Measurements from ENCODE around the gene TECTA. TPM values are rescaled to one million over a fixed set of nuclear protein-coding genes. Genes with fewer than 3 reads are reported as not detected.

Gene TECTA
- total RNA-seq, 1 donor from 2014 or later: 0.59 TPM

- H3K4me1 ChIP-seq: no peaks in the 10 kb centered on the region
- H3K27ac ChIP-seq: no peak overlapping the region
- ATAC-seq (no peak), DNase-seq (no peak)
- no peak overlapping the region for H3K4me3 ChIP-seq
- TF ChIP-seq CTCF (IDR thresholded peaks at IDR 0.05): no peak
- no peaks in the 10 kb centered on the region for H3K36me3 ChIP-seq
- H3K9me3 ChIP-seq: no peaks in the 10 kb centered on the region
- intact Hi-C loops (cut with DNase I): no loop called here
- H3K27me3 ChIP-seq (ENCODE audit: low read depth): no peaks in the 10 kb centered on the region
These were observed 28.6 kb downstream of the TECTA start for GRCh38 chr11:121129362-121130340.

- no peak overlapping the region for H3K4me3 ChIP-seq
- no peak for DNase-seq
- no peaks in the 10 kb centered on the region for H3K9me3 ChIP-seq
- intact Hi-C loops (cut with DNase I): no loop called here
- no peaks in the 10 kb centered on the region for H3K4me1 ChIP-seq
- H3K27me3 ChIP-seq (ENCODE audit: low read depth): no peaks in the 10 kb centered on the region
- H3K36me3 ChIP-seq: no peaks in the 10 kb centered on the region
- no peak for TF ChIP-seq CTCF (IDR thresholded peaks at IDR 0.05)
- no peak for ATAC-seq
- no peak overlapping the region for H3K27ac ChIP-seq
These were observed 30.6 kb downstream of the TECTA start for GRCh38 chr11:121131656-121132055.

GRCh38 chr11:121132211-121132976 lies 31.4 kb downstream of the TECTA start:
- DNase-seq (no peak), ATAC-seq (no peak)
- Histone ChIP-seq H3K27me3 (ENCODE audit: low read depth) (no peaks in the 10 kb centered on the region), H3K4me1 (no peaks in the 10 kb centered on the region), H3K27ac (no peak overlapping the region), H3K9me3 (no peaks in the 10 kb centered on the region), H3K36me3 (no peaks in the 10 kb centered on the region), H3K4me3 (no peak overlapping the region)
- no peak for TF ChIP-seq CTCF (IDR thresholded peaks at IDR 0.05)
- intact Hi-C loops (cut with DNase I): no loop called here

GRCh38 chr11:121134741-121135312 lies 33.8 kb downstream of the TECTA start:
- Histone ChIP-seq H3K27ac (no peak overlapping the region), H3K27me3 (ENCODE audit: low read depth) (no peaks in the 10 kb centered on the region), H3K4me1 (no peaks in the 10 kb centered on the region), H3K4me3 (no peak overlapping the region), H3K9me3 (no peaks in the 10 kb centered on the region), H3K36me3 (no peaks in the 10 kb centered on the region)
- ATAC-seq (no peak), DNase-seq (no peak)
- TF ChIP-seq CTCF (IDR thresholded peaks at IDR 0.05): no peak
- intact Hi-C loops (cut with DNase I): no loop called here

- intact Hi-C loops (cut with DNase I): no loop called here
- H3K4me3 ChIP-seq: no peak overlapping the region
- H3K4me1 ChIP-seq: no peaks in the 10 kb centered on the region
- H3K27ac ChIP-seq: no peak overlapping the region
- DNase-seq (no peak), ATAC-seq (no peak)
- H3K27me3 ChIP-seq (ENCODE audit: low read depth): no peaks in the 10 kb centered on the region
- H3K9me3 ChIP-seq: no peaks in the 10 kb centered on the region
- TF ChIP-seq CTCF (IDR thresholded peaks at IDR 0.05): no peak
- H3K36me3 ChIP-seq: no peaks in the 10 kb centered on the region
These were observed 36.0 kb downstream of the TECTA start for GRCh38 chr11:121137005-121137404.
